ENCODE measurements around the gene METTL16.

DNA sequence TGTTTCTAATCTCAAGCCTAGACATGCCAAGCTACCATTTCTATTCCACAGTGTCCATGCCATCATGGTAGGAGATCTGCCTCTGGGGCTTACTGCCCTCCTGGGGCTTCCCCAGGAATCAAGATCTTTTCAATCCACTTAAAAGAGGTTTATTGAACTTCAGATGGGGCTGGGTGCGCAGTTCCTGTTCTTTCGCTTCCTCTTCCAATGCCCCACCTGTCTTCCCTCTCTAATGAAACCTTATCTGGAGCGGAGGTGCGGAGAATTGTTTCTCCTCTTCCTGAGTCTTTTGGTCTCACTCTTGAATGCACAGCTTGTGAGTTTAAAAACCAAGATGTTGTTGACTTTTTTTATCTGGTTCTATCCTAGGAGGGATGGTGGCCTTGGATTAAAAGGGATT, 30.4 kb upstream of the METTL16 start:
- TF ChIP-seq, protein P1, sequence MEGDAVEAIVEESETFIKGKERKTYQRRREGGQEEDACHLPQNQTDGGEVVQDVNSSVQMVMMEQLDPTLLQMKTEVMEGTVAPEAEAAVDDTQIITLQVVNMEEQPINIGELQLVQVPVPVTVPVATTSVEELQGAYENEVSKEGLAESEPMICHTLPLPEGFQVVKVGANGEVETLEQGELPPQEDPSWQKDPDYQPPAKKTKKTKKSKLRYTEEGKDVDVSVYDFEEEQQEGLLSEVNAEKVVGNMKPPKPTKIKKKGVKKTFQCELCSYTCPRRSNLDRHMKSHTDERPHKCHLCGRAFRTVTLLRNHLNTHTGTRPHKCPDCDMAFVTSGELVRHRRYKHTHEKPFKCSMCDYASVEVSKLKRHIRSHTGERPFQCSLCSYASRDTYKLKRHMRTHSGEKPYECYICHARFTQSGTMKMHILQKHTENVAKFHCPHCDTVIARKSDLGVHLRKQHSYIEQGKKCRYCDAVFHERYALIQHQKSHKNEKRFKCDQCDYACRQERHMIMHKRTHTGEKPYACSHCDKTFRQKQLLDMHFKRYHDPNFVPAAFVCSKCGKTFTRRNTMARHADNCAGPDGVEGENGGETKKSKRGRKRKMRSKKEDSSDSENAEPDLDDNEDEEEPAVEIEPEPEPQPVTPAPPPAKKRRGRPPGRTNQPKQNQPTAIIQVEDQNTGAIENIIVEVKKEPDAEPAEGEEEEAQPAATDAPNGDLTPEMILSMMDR (IDR thresholded peaks at IDR 0.05; ENCODE audit: control extremely low read depth in 1 of 3, insufficient read depth in 1 of 3, low read depth in 1 of 3, low read length in 3 of 3), result no peak
- no peak for TF ChIP-seq TAF1 (IDR thresholded peaks at IDR 0.05; ENCODE audit: low read depth, low read length)
- TF ChIP-seq EP300 (IDR thresholded peaks at IDR 0.05; ENCODE audit: borderline replicate concordance in 1 of 2, low read depth in 2 of 2, low read length in 2 of 2), result no peak
- no peak for TF ChIP-seq RBBP5 (IDR thresholded peaks at IDR 0.05; ENCODE audit: borderline replicate concordance, low read depth, low read length)
- no peak for TF ChIP-seq POLR2AphosphoS5 (IDR thresholded peaks at IDR 0.05; ENCODE audit: low read depth, low read length)
- no peak for TF ChIP-seq POLR2A (IDR thresholded peaks at IDR 0.05; ENCODE audit: control extremely low read depth in 1 of 2, low read depth in 2 of 2, low read length in 2 of 2)
- no peak for TF ChIP-seq TEAD4 (IDR thresholded peaks at IDR 0.05; ENCODE audit: low read depth, low read length)
- TF ChIP-seq GABPA (IDR thresholded peaks at IDR 0.05; ENCODE audit: borderline replicate concordance, insufficient read depth, low read length), result no peak
- TF ChIP-seq JUND (IDR thresholded peaks at IDR 0.05; ENCODE audit: low read length), result no peak
- no peak for TF ChIP-seq CBX5 (IDR thresholded peaks at IDR 0.05; ENCODE audit: low read depth, low read length)
- TF ChIP-seq BRCA1 (IDR thresholded peaks at IDR 0.05; ENCODE audit: low read depth, low read length), result no peak
- TF ChIP-seq RAD21 (IDR thresholded peaks at IDR 0.05 in 1 of 2, conservative IDR thresholded peaks at IDR 0.05 in 1 of 2; ENCODE audit: low read depth in 2 of 2, low read length in 2 of 2), result no peak
- TF ChIP-seq, protein P2, sequence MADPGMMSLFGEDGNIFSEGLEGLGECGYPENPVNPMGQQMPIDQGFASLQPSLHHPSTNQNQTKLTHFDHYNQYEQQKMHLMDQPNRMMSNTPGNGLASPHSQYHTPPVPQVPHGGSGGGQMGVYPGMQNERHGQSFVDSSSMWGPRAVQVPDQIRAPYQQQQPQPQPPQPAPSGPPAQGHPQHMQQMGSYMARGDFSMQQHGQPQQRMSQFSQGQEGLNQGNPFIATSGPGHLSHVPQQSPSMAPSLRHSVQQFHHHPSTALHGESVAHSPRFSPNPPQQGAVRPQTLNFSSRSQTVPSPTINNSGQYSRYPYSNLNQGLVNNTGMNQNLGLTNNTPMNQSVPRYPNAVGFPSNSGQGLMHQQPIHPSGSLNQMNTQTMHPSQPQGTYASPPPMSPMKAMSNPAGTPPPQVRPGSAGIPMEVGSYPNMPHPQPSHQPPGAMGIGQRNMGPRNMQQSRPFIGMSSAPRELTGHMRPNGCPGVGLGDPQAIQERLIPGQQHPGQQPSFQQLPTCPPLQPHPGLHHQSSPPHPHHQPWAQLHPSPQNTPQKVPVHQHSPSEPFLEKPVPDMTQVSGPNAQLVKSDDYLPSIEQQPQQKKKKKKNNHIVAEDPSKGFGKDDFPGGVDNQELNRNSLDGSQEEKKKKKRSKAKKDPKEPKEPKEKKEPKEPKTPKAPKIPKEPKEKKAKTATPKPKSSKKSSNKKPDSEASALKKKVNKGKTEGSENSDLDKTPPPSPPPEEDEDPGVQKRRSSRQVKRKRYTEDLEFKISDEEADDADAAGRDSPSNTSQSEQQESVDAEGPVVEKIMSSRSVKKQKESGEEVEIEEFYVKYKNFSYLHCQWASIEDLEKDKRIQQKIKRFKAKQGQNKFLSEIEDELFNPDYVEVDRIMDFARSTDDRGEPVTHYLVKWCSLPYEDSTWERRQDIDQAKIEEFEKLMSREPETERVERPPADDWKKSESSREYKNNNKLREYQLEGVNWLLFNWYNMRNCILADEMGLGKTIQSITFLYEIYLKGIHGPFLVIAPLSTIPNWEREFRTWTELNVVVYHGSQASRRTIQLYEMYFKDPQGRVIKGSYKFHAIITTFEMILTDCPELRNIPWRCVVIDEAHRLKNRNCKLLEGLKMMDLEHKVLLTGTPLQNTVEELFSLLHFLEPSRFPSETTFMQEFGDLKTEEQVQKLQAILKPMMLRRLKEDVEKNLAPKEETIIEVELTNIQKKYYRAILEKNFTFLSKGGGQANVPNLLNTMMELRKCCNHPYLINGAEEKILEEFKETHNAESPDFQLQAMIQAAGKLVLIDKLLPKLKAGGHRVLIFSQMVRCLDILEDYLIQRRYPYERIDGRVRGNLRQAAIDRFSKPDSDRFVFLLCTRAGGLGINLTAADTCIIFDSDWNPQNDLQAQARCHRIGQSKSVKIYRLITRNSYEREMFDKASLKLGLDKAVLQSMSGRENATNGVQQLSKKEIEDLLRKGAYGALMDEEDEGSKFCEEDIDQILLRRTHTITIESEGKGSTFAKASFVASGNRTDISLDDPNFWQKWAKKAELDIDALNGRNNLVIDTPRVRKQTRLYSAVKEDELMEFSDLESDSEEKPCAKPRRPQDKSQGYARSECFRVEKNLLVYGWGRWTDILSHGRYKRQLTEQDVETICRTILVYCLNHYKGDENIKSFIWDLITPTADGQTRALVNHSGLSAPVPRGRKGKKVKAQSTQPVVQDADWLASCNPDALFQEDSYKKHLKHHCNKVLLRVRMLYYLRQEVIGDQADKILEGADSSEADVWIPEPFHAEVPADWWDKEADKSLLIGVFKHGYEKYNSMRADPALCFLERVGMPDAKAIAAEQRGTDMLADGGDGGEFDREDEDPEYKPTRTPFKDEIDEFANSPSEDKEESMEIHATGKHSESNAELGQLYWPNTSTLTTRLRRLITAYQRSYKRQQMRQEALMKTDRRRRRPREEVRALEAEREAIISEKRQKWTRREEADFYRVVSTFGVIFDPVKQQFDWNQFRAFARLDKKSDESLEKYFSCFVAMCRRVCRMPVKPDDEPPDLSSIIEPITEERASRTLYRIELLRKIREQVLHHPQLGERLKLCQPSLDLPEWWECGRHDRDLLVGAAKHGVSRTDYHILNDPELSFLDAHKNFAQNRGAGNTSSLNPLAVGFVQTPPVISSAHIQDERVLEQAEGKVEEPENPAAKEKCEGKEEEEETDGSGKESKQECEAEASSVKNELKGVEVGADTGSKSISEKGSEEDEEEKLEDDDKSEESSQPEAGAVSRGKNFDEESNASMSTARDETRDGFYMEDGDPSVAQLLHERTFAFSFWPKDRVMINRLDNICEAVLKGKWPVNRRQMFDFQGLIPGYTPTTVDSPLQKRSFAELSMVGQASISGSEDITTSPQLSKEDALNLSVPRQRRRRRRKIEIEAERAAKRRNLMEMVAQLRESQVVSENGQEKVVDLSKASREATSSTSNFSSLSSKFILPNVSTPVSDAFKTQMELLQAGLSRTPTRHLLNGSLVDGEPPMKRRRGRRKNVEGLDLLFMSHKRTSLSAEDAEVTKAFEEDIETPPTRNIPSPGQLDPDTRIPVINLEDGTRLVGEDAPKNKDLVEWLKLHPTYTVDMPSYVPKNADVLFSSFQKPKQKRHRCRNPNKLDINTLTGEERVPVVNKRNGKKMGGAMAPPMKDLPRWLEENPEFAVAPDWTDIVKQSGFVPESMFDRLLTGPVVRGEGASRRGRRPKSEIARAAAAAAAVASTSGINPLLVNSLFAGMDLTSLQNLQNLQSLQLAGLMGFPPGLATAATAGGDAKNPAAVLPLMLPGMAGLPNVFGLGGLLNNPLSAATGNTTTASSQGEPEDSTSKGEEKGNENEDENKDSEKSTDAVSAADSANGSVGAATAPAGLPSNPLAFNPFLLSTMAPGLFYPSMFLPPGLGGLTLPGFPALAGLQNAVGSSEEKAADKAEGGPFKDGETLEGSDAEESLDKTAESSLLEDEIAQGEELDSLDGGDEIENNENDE (IDR thresholded peaks at IDR 0.05; ENCODE audit: insufficient replicate concordance, low read length), result no peak
